H54 (cell line): ENCODE results near the gene CEBPE.

ENCODE experiments used
- DNase-seq: peaks from one replicate; pipeline ENCODE4 v3.0.0; 2011; ENCODE audit warnings: low spot score, mixed read lengths; ENCODE audit not compliant: insufficient read length
- FAIRE-seq: peaks from 3 replicates; lab custom pipeline; 2011; peaks lifted over from hg19 to GRCh38; lab: Jason Lieb, UNC
- POLR2A ChIP-seq: IDR thresholded peaks from 2 replicates; pipeline ENCODE4 v1.6.1; 2011; ENCODE audit warnings: low read depth, mild to moderate bottlenecking, low read length

Gene CEBPE

GRCh38 chr14:23137192-23137812, 18.2 kb upstream of the CEBPE start:
- FAIRE-seq (no peak), DNase-seq (no peak)
- TF ChIP-seq POLR2A: no peak

GRCh38 chr14:23136566-23137133, 17.6 kb upstream of the CEBPE start:
- FAIRE-seq: no peak
- DNase-seq: no peak
- no peak for TF ChIP-seq POLR2A

- TF ChIP-seq POLR2A: no peak
- FAIRE-seq: no peak
- no peak for DNase-seq
Observed at GRCh38 chr14:23132970-23133369, 13.9 kb upstream of the CEBPE start.

GRCh38 chr14:23131482-23131881, 12.4 kb upstream of the CEBPE start:
- DNase-seq (no peak), FAIRE-seq (no peak)
- TF ChIP-seq POLR2A: no peak

GRCh38 chr14:23130871-23131270, 11.8 kb upstream of the CEBPE start:
- no peak for DNase-seq
- FAIRE-seq: no peak
- no peak for TF ChIP-seq POLR2A

GRCh38 chr14:23129759-23130316, 10.8 kb upstream of the CEBPE start:
- DNase-seq (no peak), FAIRE-seq (no peak)
- no peak for TF ChIP-seq POLR2A

GRCh38 chr14:23128969-23129758, 10.1 kb upstream of the CEBPE start:
- DNase-seq (no peak), FAIRE-seq (no peak)
- TF ChIP-seq POLR2A: no peak

GRCh38 chr14:23127861-23128260, 8.8 kb upstream of the CEBPE start:
- no peak for TF ChIP-seq POLR2A
- DNase-seq (no peak), FAIRE-seq (no peak)

GRCh38 chr14:23126548-23127278, 7.7 kb upstream of the CEBPE start:
- TF ChIP-seq POLR2A: no peak

GRCh38 chr14:23125933-23126524, 7.0 kb upstream of the CEBPE start:
- TF ChIP-seq POLR2A: no peak
- DNase-seq (no peak), FAIRE-seq (no peak)

More at GRCh38 chr14:23126548-23127278, 7.7 kb upstream of the CEBPE start:
- no peak for DNase-seq
- no peak for FAIRE-seq

GRCh38 chr14:23125011-23125410, 6.0 kb upstream of the CEBPE start:
- DNase-seq (no peak), FAIRE-seq (no peak)
- no peak for TF ChIP-seq POLR2A

- no peak for TF ChIP-seq POLR2A
- FAIRE-seq (no peak), DNase-seq (no peak)
Observed at GRCh38 chr14:23124337-23124954, 5.4 kb upstream of the CEBPE start.

GRCh38 chr14:23123419-23123818, 4.4 kb upstream of the CEBPE start:
- DNase-seq (no peak), FAIRE-seq (no peak)

GRCh38 chr14:23122086-23122485, 3.0 kb upstream of the CEBPE start:
- FAIRE-seq (no peak), DNase-seq (no peak)
- TF ChIP-seq POLR2A: no peak

More at GRCh38 chr14:23123419-23123818, 4.4 kb upstream of the CEBPE start:
- no peak for TF ChIP-seq POLR2A
